Measurements from ENCODE around the gene USP6. TPM values are rescaled to one million over a fixed set of nuclear protein-coding genes. Genes with fewer than 3 reads are reported as not detected.
"Not testable (repeated sequence)": the region's sequence is repeated elsewhere in the genome, so short reads cannot be mapped to it uniquely, and the experiment has no call there.

Gene USP6
- total RNA-seq, 1 experiment from 2014 or later: 0.20 TPM

- Mint-ChIP-seq H3K36me3 (no peaks in the 10 kb centered on the region), H3K4me3 (no peak overlapping the region), H3K9me3 (no peaks in the 10 kb centered on the region), H3K27me3 (ENCODE audit: low read depth) (peaks cover 4% of the 10 kb centered on the region), H3K27ac (no peak overlapping the region), H3K4me1 (peaks cover 4% of the 10 kb centered on the region)
- ChIA-PET CTCF (interaction anchor here (0.6 kb wide), 1 partner anchor 16 kb away, joined by 3 read pairs; no protein-coding TSS in a partner anchor), POLR2A (no interaction called here)
- TF ChIP-seq ZNF423 (CRISPR knock-in tag; IDR thresholded peaks at IDR 0.05) (no peak), CREB1 (CRISPR knock-in tag; IDR thresholded peaks at IDR 0.05) (no peak), GABPB1 (CRISPR knock-in tag; IDR thresholded peaks at IDR 0.05) (peak; percentile 38; the same call in 1 of the 2 replicates), ZBTB43 (CRISPR knock-in tag; IDR thresholded peaks at IDR 0.05) (no peak), ZNF138 (CRISPR knock-in tag; conservative IDR thresholded peaks at IDR 0.05) (no peak), ZNF232 (CRISPR knock-in tag; IDR thresholded peaks at IDR 0.05) (no peak), NR3C1 (CRISPR knock-in tag; conservative IDR thresholded peaks at IDR 0.05; ENCODE audit: low read depth) (no peak), GRHL2 (CRISPR knock-in tag; IDR thresholded peaks at IDR 0.05; ENCODE audit: insufficient replicate concordance, severe bottlenecking) (no peak)
- DNase-seq (ENCODE audit: low spot score): no peak
- no peak for ATAC-seq
Measured at GRCh38 chr17:5069724-5070123, 46.1 kb upstream of the USP6 start.

GRCh38 chr17:5075472-5075871 is 40.4 kb upstream of the USP6 start:
- DNase-seq (ENCODE audit: low spot score); CTCF ChIA-PET; H3K9me3 Mint-ChIP-seq; H3K4me3 Mint-ChIP-seq; H3K27ac Mint-ChIP-seq; ATAC-seq; H3K36me3 Mint-ChIP-seq: not testable (repeated sequence)
- Mint-ChIP-seq H3K27me3 (ENCODE audit: low read depth) (peaks cover 37% of the 10 kb centered on the region), H3K4me1 (peaks cover 15% of the 10 kb centered on the region)
- POLR2A ChIA-PET: interaction anchor here (0.6 kb wide), 1 partner anchor 105 kb away, joined by 3 read pairs; no protein-coding TSS in a partner anchor

- not testable (repeated sequence) for H3K4me3 Mint-ChIP-seq; H3K36me3 Mint-ChIP-seq; H3K27ac Mint-ChIP-seq; DNase-seq (ENCODE audit: low spot score); ATAC-seq; H3K9me3 Mint-ChIP-seq
- Mint-ChIP-seq H3K4me1 (peaks cover 15% of the 10 kb centered on the region), H3K27me3 (ENCODE audit: low read depth) (peaks cover 40% of the 10 kb centered on the region)
- ChIA-PET CTCF (interaction anchor here (1.4 kb wide), 1 partner anchor 8 kb away, joined by 3 read pairs; no protein-coding TSS in a partner anchor), POLR2A (interaction anchor here (0.6 kb wide), 1 partner anchor 9 kb away, joined by 4 read pairs; no protein-coding TSS in a partner anchor)
Measured at GRCh38 chr17:5077275-5077674, 38.6 kb upstream of the USP6 start.

- ChIA-PET CTCF (interaction anchor here (1.4 kb wide), 1 partner anchor 9 kb away, joined by 3 read pairs; no protein-coding TSS in a partner anchor), POLR2A (interaction anchor here (0.6 kb wide), 1 partner anchor 9 kb away, joined by 4 read pairs; no protein-coding TSS in a partner anchor)
- DNase-seq (ENCODE audit: low spot score) (no peak), ATAC-seq (no peak)
- Mint-ChIP-seq H3K27me3 (ENCODE audit: low read depth) (peaks cover 41% of the 10 kb centered on the region), H3K4me1 (peaks cover 15% of the 10 kb centered on the region), H3K4me3 (peak overlapping the region; percentile 63), H3K27ac (peak overlapping the region; percentile 20; the same call in 1 of the 2 replicates), H3K9me3 (peaks cover 4% of the 10 kb centered on the region; the same call in 1 of the 2 replicates), H3K36me3 (no peaks in the 10 kb centered on the region)
- TF ChIP-seq PREB (CRISPR knock-in tag; IDR thresholded peaks at IDR 0.05; ENCODE audit: borderline replicate concordance) (no peak), CDX4 (CRISPR knock-in tag; IDR thresholded peaks at IDR 0.05; ENCODE audit: borderline replicate concordance) (no peak), ZNF263 (CRISPR knock-in tag; IDR thresholded peaks at IDR 0.05; ENCODE audit: low read depth) (no peak), EMX1 (CRISPR knock-in tag; IDR thresholded peaks at IDR 0.05) (no peak), ZNF532 (CRISPR knock-in tag; IDR thresholded peaks at IDR 0.05; ENCODE audit: borderline replicate concordance) (no peak), ZBTB21 (CRISPR knock-in tag; IDR thresholded peaks at IDR 0.05; ENCODE audit: borderline replicate concordance) (no peak), FOXJ3 (CRISPR knock-in tag; IDR thresholded peaks at IDR 0.05; ENCODE audit: borderline replicate concordance) (no peak), OVOL2 (CRISPR knock-in tag; IDR thresholded peaks at IDR 0.05; ENCODE audit: borderline replicate concordance) (no peak), SMAD3 (CRISPR knock-in tag; IDR thresholded peaks at IDR 0.05; ENCODE audit: borderline replicate concordance) (no peak), ZNF219 (CRISPR knock-in tag; IDR thresholded peaks at IDR 0.05; ENCODE audit: borderline replicate concordance) (no peak), FOXK1 (CRISPR knock-in tag; IDR thresholded peaks at IDR 0.05) (no peak), E2F5 (CRISPR knock-in tag; IDR thresholded peaks at IDR 0.05) (no peak)
Measured at GRCh38 chr17:5077781-5078105, 38.1 kb upstream of the USP6 start.

Data from WTC11 (cell line).